ENCODE results near the gene KLRC3. TPM values are rescaled to one million over a fixed set of nuclear protein-coding genes. Genes with fewer than 3 reads are reported as not detected.

The KLRC3 gene
- total RNA-seq, 1 donor from 2014 or later = not detected

GRCh38 chr12:10409392-10409791 lies 11.0 kb downstream of the KLRC3 start, which contains the start of gene KLRC4:
KLRC4 (minus strand) TSS chr12:10409757; CDS start chr12:10409575, 182 bp downstream.
- Histone ChIP-seq H3K4me3 (ENCODE audit: low read depth, low read length) (no peak within 1 kb of the TSS), H3K27me3 (ENCODE audit: control insufficient read depth, insufficient read depth, low read length) (no peaks in the 10 kb centered on the region), H3K36me3 (ENCODE audit: control insufficient read depth, insufficient read depth, low read length) (no peaks in the 10 kb centered on the region)
- DNase-seq (ENCODE audit: low read depth) = no peak
- TF ChIP-seq, protein P1, sequence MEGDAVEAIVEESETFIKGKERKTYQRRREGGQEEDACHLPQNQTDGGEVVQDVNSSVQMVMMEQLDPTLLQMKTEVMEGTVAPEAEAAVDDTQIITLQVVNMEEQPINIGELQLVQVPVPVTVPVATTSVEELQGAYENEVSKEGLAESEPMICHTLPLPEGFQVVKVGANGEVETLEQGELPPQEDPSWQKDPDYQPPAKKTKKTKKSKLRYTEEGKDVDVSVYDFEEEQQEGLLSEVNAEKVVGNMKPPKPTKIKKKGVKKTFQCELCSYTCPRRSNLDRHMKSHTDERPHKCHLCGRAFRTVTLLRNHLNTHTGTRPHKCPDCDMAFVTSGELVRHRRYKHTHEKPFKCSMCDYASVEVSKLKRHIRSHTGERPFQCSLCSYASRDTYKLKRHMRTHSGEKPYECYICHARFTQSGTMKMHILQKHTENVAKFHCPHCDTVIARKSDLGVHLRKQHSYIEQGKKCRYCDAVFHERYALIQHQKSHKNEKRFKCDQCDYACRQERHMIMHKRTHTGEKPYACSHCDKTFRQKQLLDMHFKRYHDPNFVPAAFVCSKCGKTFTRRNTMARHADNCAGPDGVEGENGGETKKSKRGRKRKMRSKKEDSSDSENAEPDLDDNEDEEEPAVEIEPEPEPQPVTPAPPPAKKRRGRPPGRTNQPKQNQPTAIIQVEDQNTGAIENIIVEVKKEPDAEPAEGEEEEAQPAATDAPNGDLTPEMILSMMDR (IDR thresholded peaks at IDR 0.05; ENCODE audit: insufficient read depth, low read length, poor library complexity, severe bottlenecking) = no peak

- no peak overlapping the region for H3K4me3 ChIP-seq (ENCODE audit: low read depth, low read length)
- H3K36me3 ChIP-seq (ENCODE audit: control insufficient read depth, insufficient read depth, low read length) = no peaks in the 10 kb centered on the region
- no peaks in the 10 kb centered on the region for H3K27me3 ChIP-seq (ENCODE audit: control insufficient read depth, insufficient read depth, low read length)
- no peak for DNase-seq (ENCODE audit: low read depth)
- TF ChIP-seq, protein P1 (IDR thresholded peaks at IDR 0.05; ENCODE audit: insufficient read depth, low read length, poor library complexity, severe bottlenecking) = no peak
Measured at GRCh38 chr12:10408842-10409241, 11.6 kb downstream of the KLRC3 start.

- H3K4me3 ChIP-seq (ENCODE audit: low read depth, low read length) = no peak overlapping the region
- TF ChIP-seq, protein P1 (IDR thresholded peaks at IDR 0.05; ENCODE audit: insufficient read depth, low read length, poor library complexity, severe bottlenecking) = no peak
- DNase-seq (ENCODE audit: low read depth) = no peak
- H3K36me3 ChIP-seq (ENCODE audit: control insufficient read depth, insufficient read depth, low read length) = no peaks in the 10 kb centered on the region
- H3K27me3 ChIP-seq (ENCODE audit: control insufficient read depth, insufficient read depth, low read length) = no peaks in the 10 kb centered on the region
Measured at GRCh38 chr12:10406725-10407124, 13.7 kb downstream of the KLRC3 start.

DNA sequence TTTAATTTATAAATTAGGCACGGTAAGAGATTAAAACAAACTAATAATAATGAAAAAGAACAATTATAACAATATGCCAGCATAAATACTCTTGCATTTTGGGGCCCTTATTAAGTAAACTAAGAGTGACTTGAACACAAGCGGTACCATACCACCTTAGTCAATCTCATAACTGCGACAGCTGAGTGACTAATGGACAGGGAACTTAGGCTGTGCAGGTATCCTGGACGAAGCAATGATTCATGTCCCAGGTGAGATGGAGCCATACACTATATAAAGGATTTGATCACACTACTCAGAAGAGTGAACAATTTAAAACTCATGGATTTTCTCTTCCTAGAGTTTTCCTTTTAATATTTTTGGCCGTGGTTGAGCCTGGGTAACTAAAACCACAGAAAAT lies 15.1 kb downstream of the KLRC3 start:
- TF ChIP-seq, protein P1 (IDR thresholded peaks at IDR 0.05; ENCODE audit: insufficient read depth, low read length, poor library complexity, severe bottlenecking) = no peak
- Histone ChIP-seq H3K27me3 (ENCODE audit: control insufficient read depth, insufficient read depth, low read length) (no peaks in the 10 kb centered on the region), H3K36me3 (ENCODE audit: control insufficient read depth, insufficient read depth, low read length) (no peaks in the 10 kb centered on the region), H3K4me3 (ENCODE audit: low read depth, low read length) (no peak overlapping the region)
- no peak for DNase-seq (ENCODE audit: low read depth)

GRCh38 chr12:10404798-10405197 lies 15.6 kb downstream of the KLRC3 start:
- no peaks in the 10 kb centered on the region for H3K36me3 ChIP-seq (ENCODE audit: control insufficient read depth, insufficient read depth, low read length)
- TF ChIP-seq, protein P1 (IDR thresholded peaks at IDR 0.05; ENCODE audit: insufficient read depth, low read length, poor library complexity, severe bottlenecking) = no peak
- no peak for DNase-seq (ENCODE audit: low read depth)

DNA sequence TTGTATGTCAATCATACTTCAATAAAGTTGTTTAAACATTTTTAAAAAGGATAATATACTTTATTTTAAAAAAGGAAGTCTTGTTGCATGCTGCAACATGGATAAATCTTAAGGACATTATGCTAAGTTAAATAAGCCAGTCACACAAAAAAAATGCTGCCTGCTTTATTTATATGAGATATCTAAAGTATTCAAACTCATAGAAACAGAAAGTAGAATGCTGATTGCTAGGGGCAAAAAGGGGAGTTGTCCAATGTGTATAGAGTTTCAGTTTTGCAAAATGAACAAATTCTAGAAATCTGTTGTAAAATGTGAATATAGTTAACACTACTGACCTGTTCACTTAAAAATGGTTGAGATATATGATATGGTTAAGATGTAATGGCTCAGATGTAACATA lies 19.6 kb downstream of the KLRC3 start:
- TF ChIP-seq, protein P1 (IDR thresholded peaks at IDR 0.05; ENCODE audit: insufficient read depth, low read length, poor library complexity, severe bottlenecking) = no peak
- no peak for DNase-seq (ENCODE audit: low read depth)
- no peak overlapping the region for H3K4me3 ChIP-seq (ENCODE audit: low read depth, low read length)

More at GRCh38 chr12:10404798-10405197, 15.6 kb downstream of the KLRC3 start:
- no peaks in the 10 kb centered on the region for H3K27me3 ChIP-seq (ENCODE audit: control insufficient read depth, insufficient read depth, low read length)
- H3K4me3 ChIP-seq (ENCODE audit: low read depth, low read length) = no peak overlapping the region

More for the DNA sequence above, 19.6 kb downstream of the KLRC3 start:
- Histone ChIP-seq H3K36me3 (ENCODE audit: control insufficient read depth, insufficient read depth, low read length) (no peaks in the 10 kb centered on the region), H3K27me3 (ENCODE audit: control insufficient read depth, insufficient read depth, low read length) (no peaks in the 10 kb centered on the region)
